ENCODE data around the gene PHF8.
A peak's percentile ranks its signal among the peaks of the same experiment; 100 is the strongest.

PHF8 gene

GRCh38 chrX:54044126-54044876 is at the start of gene PHF8:
PHF8 (minus strand) TSS chrX:54044473; CDS start chrX:54042728, 1,745 bp downstream.
- DNase-seq (ENCODE audit: low spot score) = peak; percentile 45

- no peak for DNase-seq (ENCODE audit: low spot score)
Measured at GRCh38 chrX:54093571-54093970, 49.3 kb upstream of the PHF8 start.

GRCh38 chrX:54093159-54093558 is 48.9 kb upstream of the PHF8 start:
- no peak for DNase-seq (ENCODE audit: low spot score)

- no peak for DNase-seq (ENCODE audit: low spot score)
Measured at GRCh38 chrX:54090880-54091279, 46.6 kb upstream of the PHF8 start.

GRCh38 chrX:54089191-54089590 is 44.9 kb upstream of the PHF8 start:
- no peak for DNase-seq (ENCODE audit: low spot score)

- DNase-seq (ENCODE audit: low spot score) = no peak
Measured at GRCh38 chrX:54087661-54088060, 43.4 kb upstream of the PHF8 start.

GRCh38 chrX:54085666-54086065 is 41.4 kb upstream of the PHF8 start:
- DNase-seq (ENCODE audit: low spot score) = no peak

GRCh38 chrX:54076903-54077302 is 32.6 kb upstream of the PHF8 start:
- no peak for DNase-seq (ENCODE audit: low spot score)

- no peak for DNase-seq (ENCODE audit: low spot score)
Measured at GRCh38 chrX:54074826-54075225, 30.6 kb upstream of the PHF8 start.

- no peak for DNase-seq (ENCODE audit: low spot score)
Measured at GRCh38 chrX:54067766-54068165, 23.5 kb upstream of the PHF8 start.

GRCh38 chrX:54066841-54067240 is 22.6 kb upstream of the PHF8 start:
- no peak for DNase-seq (ENCODE audit: low spot score)

- no peak for DNase-seq (ENCODE audit: low spot score)
Measured at GRCh38 chrX:54064564-54064963, 20.3 kb upstream of the PHF8 start.

- no peak for DNase-seq (ENCODE audit: low spot score)
Measured at GRCh38 chrX:54063361-54063760, 19.1 kb upstream of the PHF8 start.

- DNase-seq (ENCODE audit: low spot score) = no peak
Measured at GRCh38 chrX:54049801-54050200, 5.5 kb upstream of the PHF8 start.

- DNase-seq (ENCODE audit: low spot score) = no peak
Measured at GRCh38 chrX:54048412-54048811, 4.1 kb upstream of the PHF8 start.

GRCh38 chrX:54045563-54046228 is 1.4 kb upstream of the PHF8 start:
- no peak for DNase-seq (ENCODE audit: low spot score)

GRCh38 chrX:54044877-54045338 is 635 bp upstream of the PHF8 start:
- no peak for DNase-seq (ENCODE audit: low spot score)

GRCh38 chrX:54043541-54044125 is 640 bp downstream of the PHF8 start:
- no peak for DNase-seq (ENCODE audit: low spot score)

GRCh38 chrX:54043056-54043455 is 1.2 kb downstream of the PHF8 start:
- DNase-seq (ENCODE audit: low spot score) = no peak

GRCh38 chrX:54042609-54043021 is 1.7 kb downstream of the PHF8 start:
- no peak for DNase-seq (ENCODE audit: low spot score)

GRCh38 chrX:54030329-54030728 is 13.9 kb downstream of the PHF8 start:
- DNase-seq (ENCODE audit: low spot score) = no peak

GRCh38 chrX:54029529-54030143 is 14.6 kb downstream of the PHF8 start:
- no peak for DNase-seq (ENCODE audit: low spot score)

GRCh38 chrX:54024350-54024749 is 19.9 kb downstream of the PHF8 start:
- no peak for DNase-seq (ENCODE audit: low spot score)
